ENCODE results near the gene POLR3F. TPM values are rescaled to one million over a fixed set of nuclear protein-coding genes. Genes with fewer than 3 reads are reported as not detected.

The POLR3F gene
- total RNA-seq, 6 experiments from 2014 or later, result 10.7 to 12.8 (median 12.0) TPM

DNA sequence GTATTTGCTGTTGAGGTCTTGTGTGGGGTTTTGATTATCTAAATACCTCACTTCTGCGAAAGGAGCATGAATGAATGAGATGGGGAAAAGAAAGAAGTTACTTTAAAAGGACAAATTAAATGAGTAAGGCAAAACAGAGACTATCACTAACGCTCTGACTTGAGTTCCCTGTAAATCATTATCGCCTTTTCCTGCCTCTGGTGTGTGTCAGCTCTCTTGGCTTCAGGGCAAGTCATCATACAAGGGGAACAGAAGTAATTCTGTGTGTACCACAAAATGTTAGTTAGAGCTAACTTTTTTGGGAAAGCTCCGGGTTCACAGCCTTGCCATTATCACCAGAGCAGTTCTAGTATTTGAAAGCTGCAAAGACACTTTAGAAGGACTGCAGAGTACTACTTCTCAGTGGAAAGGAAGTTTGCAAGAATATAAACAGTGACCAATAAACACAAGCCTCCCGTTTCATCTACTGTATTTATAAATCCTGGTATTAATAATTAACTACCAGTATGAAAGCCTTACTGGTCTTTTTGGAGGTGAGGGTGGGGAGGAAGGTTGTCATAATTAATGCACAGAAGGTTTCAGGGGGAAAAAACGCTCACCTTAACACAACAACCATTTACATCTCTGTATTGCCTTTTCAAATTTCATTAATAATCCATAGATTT lies 1.5 kb upstream of the POLR3F start:
- H3K4me1 Mint-ChIP-seq (ENCODE audit: low read depth), result peaks cover 25% of the 10 kb centered on the region
- no peak for TF ChIP-seq CTCF (IDR thresholded peaks at IDR 0.05)
- H3K4me3 Mint-ChIP-seq, result peak overlapping the region; percentile 99
- H3K27me3 Mint-ChIP-seq (ENCODE audit: insufficient read depth), result no peaks in the 10 kb centered on the region
- H3K36me3 Mint-ChIP-seq (ENCODE audit: low read depth), result no peaks in the 10 kb centered on the region; the same call in 1 of the 2 replicates
- no peaks in the 10 kb centered on the region for H3K9me3 Mint-ChIP-seq
- DNase-seq, result no peak
- peak overlapping the region; percentile 99; the same call in 1 of the 2 replicates for H3K27ac Mint-ChIP-seq

DNA sequence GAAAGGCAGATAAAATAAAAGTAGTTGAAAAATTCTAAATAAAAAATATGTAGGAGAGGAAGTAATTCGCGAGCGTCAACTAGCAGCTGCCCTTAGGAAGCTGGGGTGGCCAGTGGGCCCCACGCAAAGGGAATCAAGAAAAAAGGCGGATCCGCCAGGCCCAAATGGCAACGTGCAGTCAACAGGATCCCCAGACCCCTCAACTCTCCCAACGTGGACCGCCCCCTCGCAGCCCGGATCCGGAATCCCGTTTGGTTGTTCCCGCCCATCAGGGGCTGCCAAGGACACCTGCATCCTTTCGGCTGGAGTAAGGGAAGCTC lies 656 bp upstream of the POLR3F start:
- H3K27ac Mint-ChIP-seq, result peak overlapping the region; percentile 99
- H3K36me3 Mint-ChIP-seq (ENCODE audit: low read depth), result no peaks in the 10 kb centered on the region; the same call in 1 of the 2 replicates
- H3K4me3 Mint-ChIP-seq, result peak overlapping the region; percentile 99
- no peak for TF ChIP-seq CTCF (IDR thresholded peaks at IDR 0.05)
- H3K4me1 Mint-ChIP-seq (ENCODE audit: low read depth), result peaks cover 25% of the 10 kb centered on the region
- no peaks in the 10 kb centered on the region; the same call in 1 of the 2 replicates for H3K27me3 Mint-ChIP-seq (ENCODE audit: insufficient read depth)
- H3K9me3 Mint-ChIP-seq, result no peaks in the 10 kb centered on the region
- DNase-seq, result no peak

DNA sequence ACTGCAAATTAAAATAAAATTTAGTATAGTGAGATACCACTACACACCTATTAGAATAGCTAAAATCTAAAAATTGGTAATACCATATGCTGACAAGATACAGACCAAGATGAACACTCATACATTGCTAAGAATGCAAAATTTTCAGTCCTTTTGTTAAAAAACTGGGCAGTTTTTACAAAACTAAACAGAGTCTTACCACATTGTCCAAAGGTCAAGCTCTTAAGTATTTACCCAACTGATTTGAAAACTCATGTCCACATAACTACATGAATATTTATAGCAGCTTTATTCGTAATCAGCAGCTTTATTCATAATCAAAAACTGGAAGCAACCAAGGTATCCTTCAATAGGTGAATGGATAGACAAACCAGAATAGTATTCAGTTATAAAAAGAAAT lies 10.0 kb downstream of the POLR3F start:
- no peaks in the 10 kb centered on the region for H3K9me3 Mint-ChIP-seq
- no peak overlapping the region for H3K4me3 Mint-ChIP-seq
- no peak overlapping the region for H3K27ac Mint-ChIP-seq
- H3K4me1 Mint-ChIP-seq (ENCODE audit: low read depth), result no peaks in the 10 kb centered on the region
- no peak for DNase-seq
- H3K27me3 Mint-ChIP-seq (ENCODE audit: insufficient read depth), result no peaks in the 10 kb centered on the region; the same call in 1 of the 2 replicates
- H3K36me3 Mint-ChIP-seq (ENCODE audit: low read depth), result peaks cover 19% of the 10 kb centered on the region; the same call in 1 of the 2 replicates
- TF ChIP-seq CTCF (IDR thresholded peaks at IDR 0.05), result no peak

- Mint-ChIP-seq H3K36me3 (ENCODE audit: low read depth) (peaks cover 19% of the 10 kb centered on the region; the same call in 1 of the 2 replicates), H3K27ac (no peak overlapping the region)
- TF ChIP-seq CTCF (IDR thresholded peaks at IDR 0.05), result no peak
Observed at GRCh38 chr20:18477821-18478220, 10.6 kb downstream of the POLR3F start.

DNA sequence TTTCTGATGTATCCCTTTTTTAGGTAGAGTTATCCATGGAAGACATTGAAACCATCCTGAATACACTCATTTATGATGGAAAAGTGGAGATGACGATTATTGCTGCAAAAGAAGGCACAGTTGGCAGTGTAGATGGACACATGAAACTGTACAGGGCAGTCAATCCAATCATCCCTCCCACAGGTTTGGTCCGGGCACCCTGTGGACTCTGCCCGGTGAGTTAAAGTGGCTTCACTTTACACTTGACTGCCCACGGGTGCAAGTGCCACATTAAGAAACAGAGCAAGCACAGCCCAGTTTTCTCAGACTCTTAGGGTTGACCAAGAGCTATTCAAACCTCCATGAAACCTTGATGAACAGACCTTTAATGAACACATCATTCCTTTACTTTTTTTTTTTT lies 14.4 kb downstream of the POLR3F start:
- Mint-ChIP-seq H3K4me1 (ENCODE audit: low read depth) (no peaks in the 10 kb centered on the region), H3K9me3 (no peaks in the 10 kb centered on the region), H3K27ac (no peak overlapping the region), H3K27me3 (ENCODE audit: insufficient read depth) (no peaks in the 10 kb centered on the region; the same call in 1 of the 2 replicates), H3K36me3 (ENCODE audit: low read depth) (peaks cover 19% of the 10 kb centered on the region), H3K4me3 (no peak overlapping the region)
- no peak for DNase-seq
- no peak for TF ChIP-seq CTCF (IDR thresholded peaks at IDR 0.05)

More at GRCh38 chr20:18477821-18478220, 10.6 kb downstream of the POLR3F start:
- Mint-ChIP-seq H3K4me1 (ENCODE audit: low read depth) (no peaks in the 10 kb centered on the region), H3K27me3 (ENCODE audit: insufficient read depth) (no peaks in the 10 kb centered on the region; the same call in 1 of the 2 replicates), H3K9me3 (no peaks in the 10 kb centered on the region), H3K4me3 (no peak overlapping the region)
- DNase-seq, result no peak

Data from HFFc6 (cell line).